22Rv1 (cell line): ENCODE data around the gene SRRD.

Experiments
- H3K27ac ChIP-seq: fragments of 450-650 bp; 2 replicates; pipeline ENCODE4 v1.5.1; 2017
- ZFX ChIP-seq: fragments of 450-650 bp; IDR thresholded peaks from 2 replicates; pipeline ENCODE4 v1.6.1; 2017; ENCODE audit warnings: antibody characterized with exemption, borderline replicate concordance
- TF ChIP-seq, protein P1 (sequence below): fragments of 450-650 bp; IDR thresholded peaks from 2 replicates; pipeline ENCODE4 v1.5.1; 2017; ENCODE audit warnings: mild to moderate bottlenecking

Gene SRRD

DNA sequence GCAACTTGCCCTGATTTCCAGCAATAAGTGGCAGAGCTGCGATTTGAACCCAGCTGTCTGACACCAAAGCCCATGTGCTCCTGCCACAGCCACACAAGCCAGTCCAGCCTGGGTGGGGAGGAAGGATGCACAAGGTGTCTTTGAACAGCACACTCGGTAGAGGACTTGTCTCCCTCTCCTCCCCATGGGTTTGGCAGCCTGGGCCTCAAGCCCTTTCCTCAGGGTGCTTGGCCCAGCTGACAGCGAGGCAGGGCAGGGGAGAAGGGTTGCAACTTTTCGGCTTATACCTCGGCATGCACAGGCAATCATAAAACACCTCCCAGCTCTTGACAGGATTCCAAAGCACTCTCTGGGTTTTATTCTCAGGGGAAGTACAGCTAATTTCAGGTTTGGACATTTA lies 35.3 kb upstream of the SRRD start:
- H3K27ac ChIP-seq, result no peak overlapping the region
- TF ChIP-seq, protein P1, sequence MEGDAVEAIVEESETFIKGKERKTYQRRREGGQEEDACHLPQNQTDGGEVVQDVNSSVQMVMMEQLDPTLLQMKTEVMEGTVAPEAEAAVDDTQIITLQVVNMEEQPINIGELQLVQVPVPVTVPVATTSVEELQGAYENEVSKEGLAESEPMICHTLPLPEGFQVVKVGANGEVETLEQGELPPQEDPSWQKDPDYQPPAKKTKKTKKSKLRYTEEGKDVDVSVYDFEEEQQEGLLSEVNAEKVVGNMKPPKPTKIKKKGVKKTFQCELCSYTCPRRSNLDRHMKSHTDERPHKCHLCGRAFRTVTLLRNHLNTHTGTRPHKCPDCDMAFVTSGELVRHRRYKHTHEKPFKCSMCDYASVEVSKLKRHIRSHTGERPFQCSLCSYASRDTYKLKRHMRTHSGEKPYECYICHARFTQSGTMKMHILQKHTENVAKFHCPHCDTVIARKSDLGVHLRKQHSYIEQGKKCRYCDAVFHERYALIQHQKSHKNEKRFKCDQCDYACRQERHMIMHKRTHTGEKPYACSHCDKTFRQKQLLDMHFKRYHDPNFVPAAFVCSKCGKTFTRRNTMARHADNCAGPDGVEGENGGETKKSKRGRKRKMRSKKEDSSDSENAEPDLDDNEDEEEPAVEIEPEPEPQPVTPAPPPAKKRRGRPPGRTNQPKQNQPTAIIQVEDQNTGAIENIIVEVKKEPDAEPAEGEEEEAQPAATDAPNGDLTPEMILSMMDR, result no peak
- TF ChIP-seq ZFX, result no peak

DNA sequence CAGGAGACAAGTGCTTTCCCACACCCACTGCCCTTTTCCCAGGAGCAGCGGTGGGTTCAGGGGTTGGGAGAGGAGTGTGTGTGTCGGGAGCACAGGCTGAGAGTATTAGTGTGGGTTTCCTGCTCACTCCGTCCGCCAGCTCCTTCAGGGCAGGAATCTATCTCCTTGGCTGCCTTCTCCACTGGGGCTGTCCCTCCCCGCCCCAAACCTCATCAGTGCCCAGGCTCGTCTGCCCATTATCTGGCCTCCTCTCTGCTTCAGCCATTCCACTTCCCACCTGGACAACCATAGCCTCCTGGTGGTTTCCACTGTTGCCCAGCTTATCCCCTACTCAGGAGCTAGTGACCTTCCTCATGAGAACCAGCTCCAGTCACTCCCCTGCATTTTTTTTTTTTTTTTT lies 34.7 kb upstream of the SRRD start:
- TF ChIP-seq, protein P1, result no peak
- TF ChIP-seq ZFX, result no peak
- H3K27ac ChIP-seq, result no peak overlapping the region

DNA sequence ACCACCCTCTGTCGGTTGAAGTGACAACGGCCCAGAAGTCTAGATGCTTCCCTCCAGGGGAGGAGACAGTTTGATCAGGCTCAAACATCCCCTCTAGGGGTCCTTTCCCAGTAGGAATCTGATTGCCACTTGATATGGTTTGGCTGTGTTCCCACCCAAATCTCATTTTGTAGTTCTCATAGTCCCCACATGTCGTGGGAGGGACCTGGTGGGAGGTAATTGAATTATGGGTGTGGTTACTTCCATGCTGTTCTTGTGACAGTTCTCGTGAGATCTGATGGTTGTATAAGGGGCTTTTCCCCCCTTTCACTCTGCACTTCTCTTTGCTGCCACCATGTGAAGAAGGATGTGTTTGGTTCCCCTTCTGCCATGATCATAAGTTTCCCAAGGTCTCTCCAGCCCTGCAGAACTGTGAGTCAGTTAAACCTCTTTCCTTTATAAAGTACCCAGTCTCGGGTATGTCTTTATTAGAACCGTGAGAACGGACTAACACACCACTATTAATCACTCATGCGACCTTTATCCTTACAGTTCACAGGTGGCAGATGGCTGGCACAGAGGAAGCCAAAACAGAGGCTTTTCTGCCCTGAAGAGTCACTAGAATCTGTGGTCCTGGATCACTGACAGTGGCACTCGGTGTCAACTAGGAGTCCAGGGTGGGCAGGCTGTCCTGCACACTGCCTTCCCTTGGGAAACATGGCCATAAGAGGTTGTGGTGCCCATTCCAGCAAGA lies 33.1 kb upstream of the SRRD start:
- no peak for TF ChIP-seq ZFX
- TF ChIP-seq, protein P1, result no peak

DNA sequence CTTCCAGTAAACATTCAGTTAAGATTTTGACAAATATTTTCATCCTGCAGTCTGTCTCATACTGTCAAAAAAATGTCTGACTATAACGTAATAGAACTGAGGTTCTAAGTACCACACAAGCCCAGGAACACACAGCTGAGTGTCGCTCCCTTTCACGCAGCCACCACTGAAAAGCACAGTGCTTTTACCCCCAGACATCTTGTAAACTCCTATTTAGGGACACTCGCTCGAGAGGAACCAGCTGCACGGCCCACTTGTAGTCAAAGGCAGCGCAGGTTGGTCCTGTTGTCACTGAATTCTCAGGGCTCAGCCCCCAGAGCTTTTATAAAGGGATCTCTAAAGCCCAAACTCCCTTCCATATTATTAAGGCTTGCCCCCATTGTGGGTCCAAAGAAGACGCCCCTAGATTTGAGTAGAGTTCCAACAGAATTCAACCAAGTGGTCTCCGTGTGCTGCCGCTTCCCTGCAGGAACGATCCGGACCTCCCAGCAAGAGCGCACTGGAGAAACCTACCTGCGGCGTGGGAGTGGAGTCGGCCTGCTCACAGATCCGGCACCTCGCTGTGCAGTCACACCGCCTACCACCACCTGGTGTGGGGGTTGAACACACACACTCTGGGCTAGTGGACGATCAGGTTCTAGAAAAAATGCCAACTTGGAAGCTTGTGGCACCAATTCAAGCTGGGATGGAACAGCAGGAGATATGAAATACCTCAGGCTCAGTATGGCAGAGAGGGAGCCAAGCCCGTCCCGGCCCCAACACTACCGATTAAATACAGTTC lies 31.3 kb upstream of the SRRD start:
- no peak for TF ChIP-seq ZFX
- TF ChIP-seq, protein P1, result no peak
- no peak overlapping the region for H3K27ac ChIP-seq

More for the DNA sequence above, 33.1 kb upstream of the SRRD start:
- no peak overlapping the region for H3K27ac ChIP-seq

DNA sequence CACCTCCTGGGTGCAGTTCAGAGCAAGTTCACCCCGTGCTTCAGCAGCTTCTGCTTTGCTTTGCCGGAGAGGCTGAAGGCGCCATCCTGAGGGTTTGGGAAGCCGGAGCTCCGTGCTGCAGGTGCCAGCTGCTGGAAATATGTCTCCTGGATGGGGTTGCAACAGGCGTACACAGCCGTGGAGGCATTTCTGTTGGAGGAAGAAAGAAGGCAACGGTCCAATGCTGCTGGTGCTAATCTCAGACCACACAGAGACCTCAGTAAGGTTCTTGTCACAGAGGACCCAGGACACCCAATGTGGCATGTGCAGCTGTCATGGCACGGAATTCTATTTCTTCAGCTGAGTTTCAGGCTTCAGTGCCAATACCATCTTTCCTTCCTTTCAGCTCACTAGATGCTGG lies 30.5 kb upstream of the SRRD start:
- no peak overlapping the region for H3K27ac ChIP-seq
- no peak for TF ChIP-seq ZFX
- TF ChIP-seq, protein P1, result no peak

DNA sequence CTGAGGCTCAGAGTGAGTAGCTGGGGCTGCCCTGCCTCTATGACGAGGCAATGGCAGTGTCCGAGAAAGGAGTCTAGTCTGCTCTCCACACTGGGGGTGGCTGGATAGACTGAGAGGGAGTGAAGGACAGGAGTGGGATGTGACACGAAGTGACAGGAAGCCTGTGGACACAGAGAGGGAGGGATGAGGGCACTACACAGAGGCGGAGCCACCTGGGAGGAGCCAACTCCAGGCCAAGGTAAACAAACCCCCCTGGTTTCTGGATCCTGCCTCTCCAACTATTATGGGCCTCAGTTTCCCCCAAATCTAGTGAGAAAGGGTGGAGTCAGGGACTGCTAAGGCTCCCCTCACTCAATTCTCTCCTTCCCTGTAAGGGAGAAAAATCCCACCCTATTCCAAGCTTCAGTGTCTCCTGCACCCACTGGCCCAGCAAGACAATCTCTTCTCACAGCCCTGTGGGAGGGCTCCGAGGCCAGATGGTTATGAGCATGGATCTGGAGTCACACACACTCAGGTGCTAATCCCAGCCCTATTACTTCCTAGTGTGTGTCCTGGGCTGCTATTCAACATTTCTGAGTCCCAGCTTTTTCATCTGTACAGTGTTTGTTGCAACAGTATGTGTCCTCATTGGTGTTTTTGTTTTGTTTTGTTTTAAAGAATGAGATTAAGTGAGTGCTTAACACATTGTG lies 29.7 kb upstream of the SRRD start:
- TF ChIP-seq, protein P1, result no peak
- TF ChIP-seq ZFX, result no peak
- no peak overlapping the region for H3K27ac ChIP-seq
